Activated naive CD4-positive, alpha-beta T cell treated with anti-CD3 and anti-CD28 coated beads, Interleukin-2, amount 50 U/mL, for 72 hours (primary cell): ENCODE data around the gene OR10G2. TPM values are rescaled to one million over a fixed set of nuclear protein-coding genes. Genes with fewer than 3 reads are reported as not detected.
"Not testable (repeated sequence)": the region's sequence is repeated elsewhere in the genome, so short reads cannot be mapped to it uniquely, and the experiment has no call there.

Experiments used
- ATAC-seq, 2 donors: fragments of 150-1000 bp; cut with Tn5 transposase; 2 replicates each; pipeline ENCODE4 v1.10.0; 2021; ENCODE audit warnings: mild to moderate bottlenecking in 2 of 2, moderate library complexity in 2 of 2
- DNase-seq, 2 donors: peaks; one replicate each; pipeline ENCODE4 v3.0.0; 2021 to 2022; ENCODE audit warnings: low spot score in 2 of 2
- H3K27ac Mint-ChIP-seq, 2 donors: one replicate each; pipeline ENCODE4 v1.8.0; 2022; ENCODE audit warnings: mild to moderate bottlenecking in 2 of 2, mixed read lengths in 2 of 2
- H3K36me3 Mint-ChIP-seq, 2 donors: one replicate each; pipeline ENCODE4 v1.8.0; 2022; ENCODE audit warnings: mixed read lengths in 2 of 2
- H3K9me3 Mint-ChIP-seq, 2 donors: one replicate each; pipeline ENCODE4 v1.8.0; 2022; ENCODE audit warnings: mixed read lengths in 2 of 2
- total RNA-seq, 2 donors: library from RNA; stranded (reverse); gene quantifications; one replicate each; pipeline ENCODE4 v1.2.3, GENCODE V29; 2022

OR10G2 gene
- total RNA-seq: not detected

GRCh38 chr14:21634840-21635239 lies at the start of gene OR10G2:
OR10G2 (minus strand) TSS chr14:21634940; CDS start chr14:21634842, 98 bp downstream.
- Mint-ChIP-seq H3K36me3 (no peaks in the 10 kb centered on the region), H3K27ac (no peak within 1 kb of the TSS), H3K9me3 (no peaks in the 10 kb centered on the region)
- ATAC-seq (no peak), DNase-seq (no peak)

- Mint-ChIP-seq H3K36me3 (no peaks in the 10 kb centered on the region), H3K9me3 (peaks cover 4 to 7% of the 10 kb centered on the region in 2 donors), H3K27ac (no peak overlapping the region)
- DNase-seq (no peak), ATAC-seq (no peak)
These were observed 45.3 kb upstream of the OR10G2 start for GRCh38 chr14:21680072-21680471.

GRCh38 chr14:21675566-21675965 lies 40.8 kb upstream of the OR10G2 start:
- Mint-ChIP-seq H3K36me3 (no peaks in the 10 kb centered on the region), H3K9me3 (peaks cover 4 to 7% of the 10 kb centered on the region in 2 donors), H3K27ac (no peak overlapping the region)
- ATAC-seq (no peak), DNase-seq (no peak)

- H3K27ac Mint-ChIP-seq: no peak within 1 kb of the TSS
- ATAC-seq: no peak
These were observed 39.0 kb upstream of the OR10G2 start, which contains the start of gene OR4E1 for GRCh38 chr14:21673718-21674117. OR4E1 (minus strand) TSS chr14:21673818; CDS start chr14:21670935, 2,883 bp downstream.

GRCh38 chr14:21672116-21672515 lies 37.4 kb upstream of the OR10G2 start:
- H3K9me3 Mint-ChIP-seq: peaks cover 4 to 7% of the 10 kb centered on the region in 2 donors
- H3K36me3 Mint-ChIP-seq: no peaks in the 10 kb centered on the region
- no peak overlapping the region for H3K27ac Mint-ChIP-seq
- no peak for ATAC-seq
- no peak for DNase-seq

More at GRCh38 chr14:21673718-21674117, 39.0 kb upstream of the OR10G2 start, which contains the start of gene OR4E1:
- no peaks in the 10 kb centered on the region for H3K36me3 Mint-ChIP-seq
- H3K9me3 Mint-ChIP-seq: peaks cover 4 to 7% of the 10 kb centered on the region in 2 donors
- DNase-seq: no peak

- no peaks in the 10 kb centered on the region for H3K36me3 Mint-ChIP-seq
- H3K9me3 Mint-ChIP-seq: peaks cover 4 to 7% of the 10 kb centered on the region in 2 donors
- DNase-seq: no peak
- H3K27ac Mint-ChIP-seq: no peak overlapping the region
- ATAC-seq: no peak
These were observed 36.6 kb upstream of the OR10G2 start for GRCh38 chr14:21671371-21671770.

- DNase-seq: no peak
- no peak overlapping the region for H3K27ac Mint-ChIP-seq
- no peak for ATAC-seq
- H3K9me3 Mint-ChIP-seq: peaks cover 0 to 2% of the 10 kb centered on the region in 2 donors
- H3K36me3 Mint-ChIP-seq: no peaks in the 10 kb centered on the region
These were observed 34.5 kb upstream of the OR10G2 start for GRCh38 chr14:21669284-21669683.

- no peak for ATAC-seq
- H3K36me3 Mint-ChIP-seq: no peaks in the 10 kb centered on the region
- H3K9me3 Mint-ChIP-seq: peaks cover 0 to 4% of the 10 kb centered on the region in 2 donors
- H3K27ac Mint-ChIP-seq: no peak overlapping the region
- no peak for DNase-seq
These were observed 33.6 kb upstream of the OR10G2 start for GRCh38 chr14:21668377-21668776.

GRCh38 chr14:21656980-21657379 lies 22.2 kb upstream of the OR10G2 start:
- no peak for DNase-seq
- Mint-ChIP-seq H3K36me3 (no peaks in the 10 kb centered on the region), H3K9me3 (no peaks in the 10 kb centered on the region), H3K27ac (no peak overlapping the region)
- no peak for ATAC-seq

- DNase-seq: no peak
- Mint-ChIP-seq H3K27ac (no peak overlapping the region), H3K9me3 (no peaks in the 10 kb centered on the region), H3K36me3 (no peaks in the 10 kb centered on the region)
- ATAC-seq: no peak
These were observed 19.5 kb upstream of the OR10G2 start for GRCh38 chr14:21654215-21654614.

GRCh38 chr14:21653331-21653885 lies 18.7 kb upstream of the OR10G2 start, which contains the start of gene OR4E2:
OR4E2 (plus strand) TSS chr14:21653835; CDS start chr14:21665083, 11,248 bp downstream.
- ATAC-seq: no peak
- Mint-ChIP-seq H3K36me3 (no peaks in the 10 kb centered on the region), H3K27ac (no peak within 1 kb of the TSS), H3K9me3 (no peaks in the 10 kb centered on the region)
- DNase-seq: no peak

GRCh38 chr14:21652209-21652808 lies 17.6 kb upstream of the OR10G2 start:
- Mint-ChIP-seq H3K27ac (no peak overlapping the region), H3K36me3 (no peaks in the 10 kb centered on the region), H3K9me3 (no peaks in the 10 kb centered on the region)
- no peak for DNase-seq
- ATAC-seq: no peak

- DNase-seq (no peak), ATAC-seq (no peak)
- Mint-ChIP-seq H3K9me3 (no peaks in the 10 kb centered on the region), H3K27ac (no peak overlapping the region), H3K36me3 (no peaks in the 10 kb centered on the region)
These were observed 12.6 kb upstream of the OR10G2 start for GRCh38 chr14:21647380-21647779.

GRCh38 chr14:21643407-21643806 lies 8.7 kb upstream of the OR10G2 start:
- Mint-ChIP-seq H3K36me3 (no peaks in the 10 kb centered on the region), H3K9me3 (no peaks in the 10 kb centered on the region), H3K27ac (no peak overlapping the region)
- DNase-seq: no peak
- no peak for ATAC-seq

- ATAC-seq (no peak), DNase-seq (no peak)
- H3K9me3 Mint-ChIP-seq: no peaks in the 10 kb centered on the region
- H3K36me3 Mint-ChIP-seq: no peaks in the 10 kb centered on the region
- no peak overlapping the region for H3K27ac Mint-ChIP-seq
These were observed 7.9 kb upstream of the OR10G2 start for GRCh38 chr14:21642683-21643082.

GRCh38 chr14:21631084-21631483 lies 3.7 kb downstream of the OR10G2 start:
- no peaks in the 10 kb centered on the region for H3K36me3 Mint-ChIP-seq
- H3K9me3 Mint-ChIP-seq: no peaks in the 10 kb centered on the region
- DNase-seq (no peak), ATAC-seq (peak in 1 of 2 donors; percentile 68)
- no peak overlapping the region for H3K27ac Mint-ChIP-seq

GRCh38 chr14:21630503-21630902 lies 4.2 kb downstream of the OR10G2 start:
- H3K9me3 Mint-ChIP-seq, H3K27ac Mint-ChIP-seq, ATAC-seq, DNase-seq, H3K36me3 Mint-ChIP-seq: not testable (repeated sequence)
